WERI-Rb-1 (cell line): ENCODE data around the gene CCDC9B.
A peak's percentile ranks its signal among the peaks of the same experiment; 100 is the strongest.

Experiments used
- DNase-seq: peaks from one replicate; pipeline ENCODE4 v3.0.0-alpha.2; 2020
- H3K27ac ChIP-seq: fragments of 250-450 bp; sonication (Bioruptor Pico); 2 replicates; pipeline ENCODE4 v1.5.1; 2020; ENCODE audit warnings: mild to moderate bottlenecking, moderate library complexity
- H3K27me3 ChIP-seq: fragments of 250-450 bp; sonication (Bioruptor Pico); 2 replicates; pipeline ENCODE4 v1.5.1; 2021; ENCODE audit warnings: mild to moderate bottlenecking, low read depth, moderate library complexity; ENCODE audit not compliant: insufficient read depth, severe bottlenecking
- H3K36me3 ChIP-seq: fragments of 250-450 bp; sonication (Bioruptor Pico); 2 replicates; pipeline ENCODE4 v1.5.1; 2020; ENCODE audit warnings: mild to moderate bottlenecking, moderate library complexity
- H3K4me3 ChIP-seq: 2 replicates; pipeline ENCODE4 v1.5.1; 2011; ENCODE audit warnings: low read depth, mild to moderate bottlenecking, control low read depth, low read length
- H3K9me3 ChIP-seq: fragments of 250-450 bp; sonication (Bioruptor Pico); 2 replicates; pipeline ENCODE4 v1.5.1; 2021; ENCODE audit warnings: mild to moderate bottlenecking, moderate library complexity; ENCODE audit not compliant: severe bottlenecking
- TF ChIP-seq, protein P1 (sequence below): IDR thresholded peaks from 2 replicates; pipeline ENCODE4 v1.5.1; 2011; ENCODE audit warnings: low read depth, mild to moderate bottlenecking, control low read depth, inconsistent platforms, low read length

The CCDC9B gene

GRCh38 chr15:40381818-40382529 lies 41.2 kb upstream of the CCDC9B start:
- TF ChIP-seq, protein P1, sequence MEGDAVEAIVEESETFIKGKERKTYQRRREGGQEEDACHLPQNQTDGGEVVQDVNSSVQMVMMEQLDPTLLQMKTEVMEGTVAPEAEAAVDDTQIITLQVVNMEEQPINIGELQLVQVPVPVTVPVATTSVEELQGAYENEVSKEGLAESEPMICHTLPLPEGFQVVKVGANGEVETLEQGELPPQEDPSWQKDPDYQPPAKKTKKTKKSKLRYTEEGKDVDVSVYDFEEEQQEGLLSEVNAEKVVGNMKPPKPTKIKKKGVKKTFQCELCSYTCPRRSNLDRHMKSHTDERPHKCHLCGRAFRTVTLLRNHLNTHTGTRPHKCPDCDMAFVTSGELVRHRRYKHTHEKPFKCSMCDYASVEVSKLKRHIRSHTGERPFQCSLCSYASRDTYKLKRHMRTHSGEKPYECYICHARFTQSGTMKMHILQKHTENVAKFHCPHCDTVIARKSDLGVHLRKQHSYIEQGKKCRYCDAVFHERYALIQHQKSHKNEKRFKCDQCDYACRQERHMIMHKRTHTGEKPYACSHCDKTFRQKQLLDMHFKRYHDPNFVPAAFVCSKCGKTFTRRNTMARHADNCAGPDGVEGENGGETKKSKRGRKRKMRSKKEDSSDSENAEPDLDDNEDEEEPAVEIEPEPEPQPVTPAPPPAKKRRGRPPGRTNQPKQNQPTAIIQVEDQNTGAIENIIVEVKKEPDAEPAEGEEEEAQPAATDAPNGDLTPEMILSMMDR: no peak
- no peak for DNase-seq
- no peaks in the 10 kb centered on the region for H3K9me3 ChIP-seq
- H3K27me3 ChIP-seq: no peaks in the 10 kb centered on the region
- H3K36me3 ChIP-seq: peaks cover 26% of the 10 kb centered on the region
- H3K4me3 ChIP-seq: no peak overlapping the region
- H3K27ac ChIP-seq: peak overlapping the region; percentile 33; the same call in 1 of the 2 replicates

DNA sequence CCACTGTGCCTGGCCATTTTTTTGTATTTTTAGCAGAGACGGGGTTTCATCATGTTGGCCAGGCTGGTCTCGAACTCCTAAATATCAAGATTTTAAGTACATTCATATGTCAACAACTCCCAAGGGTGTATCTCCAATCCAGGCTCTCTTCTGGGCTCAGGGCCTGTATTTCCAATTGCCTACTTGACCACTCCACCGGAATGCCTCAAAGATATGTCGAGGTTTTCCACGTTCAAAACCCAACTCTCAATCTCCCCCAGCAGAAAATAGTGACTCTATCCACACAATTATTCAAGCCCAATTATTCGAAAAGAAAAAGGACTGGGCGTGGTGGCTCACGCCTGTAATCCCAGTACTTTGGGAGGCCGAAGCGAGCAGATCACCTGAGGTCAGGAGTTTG lies 39.9 kb upstream of the CCDC9B start:
- peaks cover 15% of the 10 kb centered on the region for H3K36me3 ChIP-seq
- no peaks in the 10 kb centered on the region for H3K27me3 ChIP-seq
- no peaks in the 10 kb centered on the region for H3K9me3 ChIP-seq
- no peak overlapping the region for H3K4me3 ChIP-seq
- no peak for DNase-seq
- TF ChIP-seq, protein P1: no peak
- H3K27ac ChIP-seq: no peak overlapping the region

DNA sequence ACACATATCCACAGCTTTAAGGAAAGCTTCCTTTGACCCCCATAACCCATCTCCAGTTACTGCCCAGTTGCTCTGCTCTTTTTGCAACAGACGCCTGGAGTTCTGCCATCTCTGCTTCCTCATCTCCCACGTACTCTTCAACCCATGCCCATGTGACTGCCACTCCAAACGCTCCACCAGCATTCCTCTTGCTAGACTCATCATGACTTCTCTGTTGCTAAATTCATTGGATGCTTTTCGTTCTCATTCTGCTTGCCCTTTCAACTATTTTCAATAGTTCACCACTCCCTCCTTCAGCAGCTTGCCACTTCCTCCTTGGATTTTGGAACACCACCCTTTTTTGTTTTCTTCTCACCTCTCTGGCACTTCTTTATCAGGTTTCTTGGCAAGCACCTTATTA lies 39.1 kb upstream of the CCDC9B start:
- TF ChIP-seq, protein P1: no peak
- no peaks in the 10 kb centered on the region for H3K27me3 ChIP-seq
- DNase-seq: no peak
- H3K9me3 ChIP-seq: no peaks in the 10 kb centered on the region
- H3K4me3 ChIP-seq: no peak overlapping the region
- H3K27ac ChIP-seq: no peak overlapping the region
- peaks cover 7% of the 10 kb centered on the region for H3K36me3 ChIP-seq

DNA sequence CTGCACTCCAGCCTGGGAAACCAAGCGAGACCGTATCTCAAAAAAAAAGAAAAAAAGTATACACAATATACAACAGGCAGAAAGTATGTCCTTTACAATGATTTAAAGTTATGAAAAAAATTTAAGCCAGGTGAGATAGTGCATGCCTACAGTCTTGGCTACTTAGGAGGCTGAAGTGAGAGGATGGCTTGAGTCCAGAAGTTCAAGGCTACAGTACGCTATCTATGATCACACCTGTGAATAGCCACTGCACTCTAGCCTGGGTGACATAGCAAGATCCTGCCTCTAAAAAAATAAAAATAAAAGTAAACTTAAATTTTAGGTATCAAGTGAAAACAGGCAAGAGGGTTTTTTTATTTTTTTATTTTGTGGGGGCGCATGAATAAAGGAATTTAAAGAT lies 38.6 kb upstream of the CCDC9B start:
- no peak overlapping the region for H3K27ac ChIP-seq
- DNase-seq: no peak
- no peak overlapping the region for H3K4me3 ChIP-seq
- TF ChIP-seq, protein P1: no peak
- H3K36me3 ChIP-seq: peaks cover 2% of the 10 kb centered on the region
- no peaks in the 10 kb centered on the region for H3K27me3 ChIP-seq
- H3K9me3 ChIP-seq: no peaks in the 10 kb centered on the region

DNA sequence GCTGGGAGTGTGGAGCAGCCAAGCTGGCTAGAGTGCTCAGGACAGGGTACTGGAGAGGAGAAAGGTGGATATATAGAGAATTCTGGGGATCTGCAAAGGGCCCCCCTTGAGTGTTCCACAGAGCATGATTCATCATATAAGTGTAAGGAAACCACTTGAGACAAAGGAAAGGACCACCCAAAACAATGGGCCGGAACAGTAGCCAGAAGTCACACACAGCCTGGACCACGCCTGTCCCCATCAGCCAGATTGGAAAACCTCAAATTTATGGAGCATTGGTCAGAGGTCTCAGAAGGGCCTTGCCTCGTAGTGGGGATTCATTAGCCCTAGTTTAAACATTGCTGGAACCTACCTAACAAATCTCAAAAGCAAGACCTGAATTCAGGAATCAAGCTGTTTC lies 36.9 kb upstream of the CCDC9B start:
- no peak for DNase-seq
- no peak overlapping the region for H3K4me3 ChIP-seq

More for the DNA sequence above, 36.9 kb upstream of the CCDC9B start:
- Histone ChIP-seq H3K9me3 (no peaks in the 10 kb centered on the region), H3K36me3 (no peaks in the 10 kb centered on the region), H3K27me3 (no peaks in the 10 kb centered on the region), H3K27ac (no peak overlapping the region)
- TF ChIP-seq, protein P1: no peak
